ENCODE results near the gene RGS13. TPM values are rescaled to one million over a fixed set of nuclear protein-coding genes. Genes with fewer than 3 reads are reported as not detected.

Gene RGS13, protein sequence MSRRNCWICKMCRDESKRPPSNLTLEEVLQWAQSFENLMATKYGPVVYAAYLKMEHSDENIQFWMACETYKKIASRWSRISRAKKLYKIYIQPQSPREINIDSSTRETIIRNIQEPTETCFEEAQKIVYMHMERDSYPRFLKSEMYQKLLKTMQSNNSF
- not detected in 2 replicates for total RNA-seq

GRCh38 chr1:192635939-192636338 is at the start of gene RGS13:
TSS of gene RGS13 (plus strand) at chr1:192636147. CDS start at chr1:192644335, 8,188 bp downstream.

Other genes with a start within 250 kb of the RGS13 start
- gene RGS1, start 60.4 kb upstream of the RGS13 start, total RNA-seq: not detected in 2 replicates
- 48.1 and 88.0 TPM in 2 replicates for gene RGS2, start 172.9 kb downstream of the RGS13 start, total RNA-seq

Data from smooth muscle cell of the pulmonary artery (primary cell).